SK-N-SH (cell line): ENCODE measurements around the gene PIH1D1.

Experiments used
- CHD2 ChIP-seq: fragments of 150-350 bp; IDR thresholded peaks from 2 replicates; pipeline ENCODE4 v1.6.1; 2018; ENCODE audit warnings: low read length; ENCODE audit not compliant: partially characterized antibody
- EZH2phosphoT487 ChIP-seq: fragments of 200-600 bp; sonication (generic); IDR thresholded peaks from 2 replicates; pipeline ENCODE4 v1.6.1; 2017; ENCODE audit warnings: low read depth, mixed run types, mild to moderate bottlenecking, antibody characterized with exemption, moderate library complexity, borderline replicate concordance
- RXRA ChIP-seq: IDR thresholded peaks from 2 replicates; pipeline ENCODE4 v1.4.0; 2012; ENCODE audit warnings: low read depth, mild to moderate bottlenecking, borderline replicate concordance
- SMC3 ChIP-seq: IDR thresholded peaks from 2 replicates; pipeline ENCODE4 v1.6.1; 2012; ENCODE audit warnings: low read depth, low read length, improper control_type of control experiment
- TCF12 ChIP-seq: IDR thresholded peaks from 2 replicates; pipeline ENCODE4 v1.4.0; 2012
- TF ChIP-seq, protein P1 (sequence below): fragments of 200-600 bp; sonication (generic); IDR thresholded peaks from 2 replicates; pipeline ENCODE4 v1.6.1; 2017; ENCODE audit warnings: antibody characterized with exemption, mild to moderate bottlenecking, moderate library complexity
- TF ChIP-seq, protein P2 (sequence below): IDR thresholded peaks from 2 replicates; pipeline ENCODE4 v1.4.0; 2012; ENCODE audit warnings: low read depth, borderline replicate concordance

DNA sequence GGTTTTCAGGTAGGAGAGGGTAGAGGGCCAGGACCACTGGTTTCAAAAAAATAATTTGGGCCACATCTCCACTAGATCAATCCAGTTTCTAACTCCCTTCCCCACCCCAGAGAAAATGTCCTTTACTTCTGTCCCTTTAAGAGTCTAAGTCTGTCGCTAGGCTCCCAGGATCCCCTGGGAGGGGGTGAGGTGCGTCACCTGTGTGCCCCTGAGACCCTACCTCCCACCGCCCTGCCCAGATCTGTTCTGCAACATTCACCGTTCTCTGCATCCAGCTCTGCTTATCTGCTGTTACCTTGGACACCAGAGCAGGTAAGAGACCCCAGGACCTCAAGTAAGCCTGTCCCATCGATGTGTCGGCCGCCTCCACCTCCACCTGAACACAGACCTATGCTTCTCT is 26.4 kb downstream of the PIH1D1 start, which contains the start of gene GFY:
- TF ChIP-seq, protein P1, sequence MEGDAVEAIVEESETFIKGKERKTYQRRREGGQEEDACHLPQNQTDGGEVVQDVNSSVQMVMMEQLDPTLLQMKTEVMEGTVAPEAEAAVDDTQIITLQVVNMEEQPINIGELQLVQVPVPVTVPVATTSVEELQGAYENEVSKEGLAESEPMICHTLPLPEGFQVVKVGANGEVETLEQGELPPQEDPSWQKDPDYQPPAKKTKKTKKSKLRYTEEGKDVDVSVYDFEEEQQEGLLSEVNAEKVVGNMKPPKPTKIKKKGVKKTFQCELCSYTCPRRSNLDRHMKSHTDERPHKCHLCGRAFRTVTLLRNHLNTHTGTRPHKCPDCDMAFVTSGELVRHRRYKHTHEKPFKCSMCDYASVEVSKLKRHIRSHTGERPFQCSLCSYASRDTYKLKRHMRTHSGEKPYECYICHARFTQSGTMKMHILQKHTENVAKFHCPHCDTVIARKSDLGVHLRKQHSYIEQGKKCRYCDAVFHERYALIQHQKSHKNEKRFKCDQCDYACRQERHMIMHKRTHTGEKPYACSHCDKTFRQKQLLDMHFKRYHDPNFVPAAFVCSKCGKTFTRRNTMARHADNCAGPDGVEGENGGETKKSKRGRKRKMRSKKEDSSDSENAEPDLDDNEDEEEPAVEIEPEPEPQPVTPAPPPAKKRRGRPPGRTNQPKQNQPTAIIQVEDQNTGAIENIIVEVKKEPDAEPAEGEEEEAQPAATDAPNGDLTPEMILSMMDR: no peak
- TF ChIP-seq SMC3 (no peak), CHD2 (no peak), EZH2phosphoT487 (no peak), TCF12 (no peak), RXRA (no peak)
- TF ChIP-seq, protein P2, sequence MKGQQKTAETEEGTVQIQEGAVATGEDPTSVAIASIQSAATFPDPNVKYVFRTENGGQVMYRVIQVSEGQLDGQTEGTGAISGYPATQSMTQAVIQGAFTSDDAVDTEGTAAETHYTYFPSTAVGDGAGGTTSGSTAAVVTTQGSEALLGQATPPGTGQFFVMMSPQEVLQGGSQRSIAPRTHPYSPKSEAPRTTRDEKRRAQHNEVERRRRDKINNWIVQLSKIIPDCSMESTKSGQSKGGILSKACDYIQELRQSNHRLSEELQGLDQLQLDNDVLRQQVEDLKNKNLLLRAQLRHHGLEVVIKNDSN: no peak
